ENCODE measurements around the gene EIF3M. TPM values are rescaled to one million over a fixed set of nuclear protein-coding genes. Genes with fewer than 3 reads are reported as not detected.

The EIF3M gene
- total and polyA plus RNA-seq, 2 of the 8 experiments (the other 6 are each of a cell fraction or from before 2014, with no cell fraction given), result 302 to 444 TPM

DNA sequence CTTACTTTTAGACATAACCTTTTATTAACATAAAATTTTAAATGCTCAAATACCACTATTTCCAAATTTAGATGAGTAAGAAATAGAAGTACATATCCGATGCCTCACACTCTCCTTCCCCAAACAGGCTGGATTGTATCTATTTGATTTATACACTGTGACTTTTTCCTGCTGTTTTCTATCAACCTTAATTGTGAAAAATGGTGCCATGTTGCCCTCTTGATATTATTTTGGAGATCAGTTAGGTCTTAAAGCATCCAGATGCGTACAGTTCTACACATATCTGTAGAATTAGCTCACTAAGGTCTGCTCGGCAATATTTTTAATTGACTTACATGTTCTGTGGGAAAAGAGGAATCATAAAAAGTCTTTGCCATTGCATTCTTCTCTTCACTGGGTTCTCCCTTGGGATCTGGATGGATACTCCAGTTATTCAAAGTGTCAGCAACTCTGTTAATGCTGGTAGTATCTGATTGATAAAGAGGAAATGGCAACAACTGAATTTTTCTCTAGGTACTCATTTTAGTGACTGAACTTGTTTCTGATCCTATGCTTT, 27.2 kb downstream of the EIF3M start:
- no peak overlapping the region for H4K91ac ChIP-seq (replicated peaks; ENCODE audit: insufficient read length, low read length)
- H3K79me1 ChIP-seq (ENCODE audit: low read depth, low read length), result no peaks in the 10 kb centered on the region
- no peak overlapping the region for H3K23ac ChIP-seq (ENCODE audit: insufficient read length)
- no peak overlapping the region for H2AFZ ChIP-seq (ENCODE audit: low read length)
- no peak overlapping the region for H3K4me3 ChIP-seq (ENCODE audit: extremely low read depth in 1 of 4, insufficient read depth in 2 of 4, low read depth in 3 of 4, low read length in 4 of 4)
- no peaks in the 10 kb centered on the region for H3K79me2 ChIP-seq (ENCODE audit: control insufficient read depth in 1 of 2, insufficient read depth in 2 of 2, low read length in 2 of 2)
- no peak overlapping the region for H4K5ac ChIP-seq (ENCODE audit: insufficient read length, low read depth, low read length)
- TF ChIP-seq EZH2 (IDR thresholded peaks at IDR 0.05; ENCODE audit: low read depth, low read length, severe bottlenecking) (no peak), NANOG (IDR thresholded peaks at IDR 0.05; ENCODE audit: insufficient read depth, low read depth, low read length, poor library complexity, severe bottlenecking) (no peak), POLR2A (IDR thresholded peaks at IDR 0.05; ENCODE audit: control extremely low read depth in 1 of 2, low read depth in 2 of 2, low read length in 2 of 2) (no peak), SP4 (IDR thresholded peaks at IDR 0.05; ENCODE audit: low read length) (no peak), RBBP5 (IDR thresholded peaks at IDR 0.05; ENCODE audit: borderline replicate concordance, low read depth, low read length) (no peak), EP300 (IDR thresholded peaks at IDR 0.05; ENCODE audit: borderline replicate concordance in 1 of 2, low read depth in 2 of 2, low read length in 2 of 2) (no peak), POU5F1 (IDR thresholded peaks at IDR 0.05; ENCODE audit: low read depth, low read length) (no peak), TCF12 (IDR thresholded peaks at IDR 0.05; ENCODE audit: low read depth, low read length) (no peak), ASH2L (IDR thresholded peaks at IDR 0.05; ENCODE audit: low read length) (no peak), SUZ12 (IDR thresholded peaks at IDR 0.05; ENCODE audit: low read length) (no peak), CTBP2 (IDR thresholded peaks at IDR 0.05; ENCODE audit: borderline replicate concordance, insufficient read depth, insufficient read length, low read length) (no peak), GABPA (IDR thresholded peaks at IDR 0.05; ENCODE audit: borderline replicate concordance, insufficient read depth, low read length) (no peak)
- no peak overlapping the region for H2BK20ac ChIP-seq (ENCODE audit: low read length)
- no peak overlapping the region for H2BK120ac ChIP-seq (replicated peaks; ENCODE audit: low read depth, low read length)
- H3K9ac ChIP-seq (replicated peaks in 1 of 4; ENCODE audit: extremely low read depth in 1 of 4, low read depth in 3 of 4, low read length in 3 of 4), result no peak overlapping the region
- peaks cover 5 to 6% of the 10 kb centered on the region in 2 experiments; a peak in 1 of 4 replicates for H3K9me3 ChIP-seq (ENCODE audit: insufficient read depth in 2 of 2, low read depth in 1 of 2, low read length in 1 of 2)
- no peak overlapping the region for H3K4me2 ChIP-seq (ENCODE audit: insufficient read depth in 1 of 2, low read depth in 2 of 2, low read length in 2 of 2)
- no peak overlapping the region for H2AK5ac ChIP-seq (ENCODE audit: low read depth, low read length)
- FAIRE-seq (no peak), DNase-seq (ENCODE audit: low read depth in 1 of 2, low spot score in 2 of 2) (no peak)
- ChIA-PET POLR2A (ENCODE audit: partially characterized antibody) (interaction anchor here (0.7 to 1.3 kb wide), 2 partner anchors 27 to 551 kb away, joined by 3 read pairs; partner anchors contain the start of gene EIF3M), CTCF (ENCODE audit: partially characterized antibody) (no interaction called here)
- no peak overlapping the region for H2BK12ac ChIP-seq (ENCODE audit: low read depth, low read length)
- H3K14ac ChIP-seq (ENCODE audit: insufficient read length), result no peak overlapping the region
- H3K36me3 ChIP-seq (ENCODE audit: control insufficient read depth in 2 of 4, insufficient read depth in 4 of 4, low read length in 3 of 4), result peaks cover 0 to 11% (median 2%) of the 10 kb centered on the region in 4 experiments; a peak in 2 of 8 replicates
- H3K18ac ChIP-seq (ENCODE audit: extremely low read depth, low read length), result no peak overlapping the region
- H3K23me2 ChIP-seq (ENCODE audit: low read depth, low read length), result no peaks in the 10 kb centered on the region
- H3K27me3 ChIP-seq (replicated peaks in 1 of 4; ENCODE audit: control insufficient read depth in 3 of 4, extremely low read depth in 1 of 4, insufficient read depth in 3 of 4, low read length in 3 of 4), result no peaks in the 10 kb centered on the region
- H3K27ac ChIP-seq (ENCODE audit: low read depth, low read length), result no peak overlapping the region
- H3K56ac ChIP-seq (replicated peaks; ENCODE audit: insufficient read length, low read depth, low read length), result no peak overlapping the region
- H2BK5ac ChIP-seq (ENCODE audit: low read depth, low read length), result no peak overlapping the region
- no peaks in the 10 kb centered on the region for H3K4me1 ChIP-seq (replicated peaks in 1 of 4; ENCODE audit: control insufficient read depth in 3 of 4, insufficient read depth in 4 of 4, low read length in 3 of 4)
- H4K8ac ChIP-seq (ENCODE audit: extremely low read depth, insufficient read depth, low read length), result no peak overlapping the region
- H4K20me1 ChIP-seq (replicated peaks in 1 of 2; ENCODE audit: control insufficient read depth in 1 of 2, insufficient read depth in 2 of 2, low read length in 2 of 2), result no peaks in the 10 kb centered on the region
- H3K4ac ChIP-seq (replicated peaks; ENCODE audit: insufficient read length, low read depth, low read length), result no peak overlapping the region
- H2BK15ac ChIP-seq (ENCODE audit: low read length), result no peak overlapping the region
- WGBS, 2 experiments (ENCODE audit: extremely low coverage in 1 of 2, insufficient coverage in 1 of 2, insufficient read length in 1 of 2, insufficient replicate concordance in 2 of 2, low coverage in 1 of 2, low lambda C conversion rate in 2 of 2, missing lambda C conversion rate in 1 of 2), result 94% methylated on average over 3 of the region's 3 CpGs; no CpG with 5 or more reads in 1 of the 2 experiments

Measured in H1 (cell line).